ENCODE results near the gene CDK6. TPM values are rescaled to one million over a fixed set of nuclear protein-coding genes. Genes with fewer than 3 reads are reported as not detected.

The CDK6 gene
- total and polyA plus RNA-seq, 4 donors = 1.6 to 66.4 (median 12.1) TPM

DNA sequence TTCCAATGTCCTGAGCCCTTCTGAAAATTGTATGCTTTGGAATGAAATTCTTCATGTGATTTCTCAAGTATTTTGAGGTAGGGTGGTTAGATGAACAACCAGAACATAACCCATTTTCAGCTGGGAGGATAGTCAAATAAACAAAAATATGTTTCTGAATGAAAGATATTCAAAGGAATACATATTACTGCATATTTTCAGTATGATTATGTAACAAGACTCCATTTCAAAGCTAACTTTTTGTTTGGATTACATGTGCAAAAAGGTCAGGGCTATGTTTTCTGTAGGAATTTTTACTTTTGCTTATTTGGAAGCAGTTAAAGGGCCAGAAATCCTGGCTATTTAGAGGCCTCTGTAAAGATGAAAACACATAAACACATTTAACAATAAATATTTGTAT, 27.7 kb downstream of the CDK6 start:
- H3K4me3 ChIP-seq = no peak overlapping the region
- no peaks in the 10 kb centered on the region for H3K36me3 ChIP-seq (ENCODE audit: control insufficient read depth in 4 of 4, insufficient read depth in 4 of 4, low read length in 4 of 4)
- ATAC-seq (ENCODE audit: insufficient read depth, low FRiP score) (no peak), DNase-seq (peak in 1 of 3 donors; percentile 46)
- H3K9me3 ChIP-seq (ENCODE audit: control insufficient read depth in 4 of 4, insufficient read depth in 3 of 4, low read length in 3 of 4) = no peaks in the 10 kb centered on the region
- TF ChIP-seq, protein P1, sequence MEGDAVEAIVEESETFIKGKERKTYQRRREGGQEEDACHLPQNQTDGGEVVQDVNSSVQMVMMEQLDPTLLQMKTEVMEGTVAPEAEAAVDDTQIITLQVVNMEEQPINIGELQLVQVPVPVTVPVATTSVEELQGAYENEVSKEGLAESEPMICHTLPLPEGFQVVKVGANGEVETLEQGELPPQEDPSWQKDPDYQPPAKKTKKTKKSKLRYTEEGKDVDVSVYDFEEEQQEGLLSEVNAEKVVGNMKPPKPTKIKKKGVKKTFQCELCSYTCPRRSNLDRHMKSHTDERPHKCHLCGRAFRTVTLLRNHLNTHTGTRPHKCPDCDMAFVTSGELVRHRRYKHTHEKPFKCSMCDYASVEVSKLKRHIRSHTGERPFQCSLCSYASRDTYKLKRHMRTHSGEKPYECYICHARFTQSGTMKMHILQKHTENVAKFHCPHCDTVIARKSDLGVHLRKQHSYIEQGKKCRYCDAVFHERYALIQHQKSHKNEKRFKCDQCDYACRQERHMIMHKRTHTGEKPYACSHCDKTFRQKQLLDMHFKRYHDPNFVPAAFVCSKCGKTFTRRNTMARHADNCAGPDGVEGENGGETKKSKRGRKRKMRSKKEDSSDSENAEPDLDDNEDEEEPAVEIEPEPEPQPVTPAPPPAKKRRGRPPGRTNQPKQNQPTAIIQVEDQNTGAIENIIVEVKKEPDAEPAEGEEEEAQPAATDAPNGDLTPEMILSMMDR (IDR thresholded peaks at IDR 0.05; ENCODE audit: control extremely low read depth, extremely low read depth) = no peak
- no peak overlapping the region for H3K9ac ChIP-seq (ENCODE audit: insufficient read depth in 1 of 2, low read length in 2 of 2)
- peaks cover 0 to 31% (median 6%) of the 10 kb centered on the region in 5 donors for H3K4me1 ChIP-seq (ENCODE audit: control insufficient read depth in 5 of 5, insufficient read depth in 5 of 5, low read length in 5 of 5)
- H3K27me3 ChIP-seq (ENCODE audit: control insufficient read depth in 3 of 3, insufficient read depth in 3 of 3, low read length in 2 of 3) = no peaks in the 10 kb centered on the region
- no peak overlapping the region for H3K27ac ChIP-seq (ENCODE audit: low read depth in 1 of 2, low read length in 1 of 2)

DNA sequence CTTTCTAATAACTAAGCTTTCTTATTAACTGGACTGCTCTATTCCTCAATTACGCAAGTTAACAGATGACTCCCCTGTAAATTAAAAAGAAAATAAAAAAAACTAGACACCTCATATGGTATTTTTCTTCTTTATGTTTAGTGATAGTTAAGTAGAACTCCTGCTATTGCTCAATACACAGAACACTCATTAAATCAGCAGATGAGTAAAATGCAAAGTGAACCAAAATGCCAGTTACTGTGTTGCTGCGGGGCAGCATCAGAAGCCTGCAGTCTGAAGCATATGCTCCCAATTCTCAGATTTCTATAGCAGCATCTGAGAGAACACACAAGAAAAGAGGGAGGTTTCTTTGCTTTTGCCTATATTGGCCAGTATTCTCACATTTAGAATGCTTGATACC, 28.4 kb downstream of the CDK6 start:
- 84 to 89% methylated on average over 2 of the region's 2 CpGs for WGBS, 2 donors
- ATAC-seq (ENCODE audit: insufficient read depth, low FRiP score) = no peak
- no peak for DNase-seq

DNA sequence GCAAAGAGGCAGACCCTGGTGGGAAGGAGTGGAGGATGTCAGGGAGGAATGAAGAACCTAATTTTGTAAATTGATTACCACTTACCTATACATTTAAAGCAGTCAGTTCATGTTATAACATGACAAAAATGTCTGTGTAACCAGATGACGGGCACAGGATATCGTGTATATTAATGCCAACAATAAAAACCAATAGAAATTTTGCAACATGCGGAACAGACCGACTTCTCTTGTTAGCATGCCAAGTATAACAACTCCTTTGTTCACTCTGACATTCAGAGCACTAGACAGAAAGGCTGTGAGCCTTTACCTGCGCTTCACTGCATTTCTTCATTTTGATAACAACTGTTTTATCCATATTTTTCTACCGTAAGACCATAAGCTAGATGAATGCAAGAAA, 29.9 kb downstream of the CDK6 start:
- H3K4me1 ChIP-seq (ENCODE audit: control insufficient read depth in 5 of 5, insufficient read depth in 5 of 5, low read length in 5 of 5) = peaks cover 2 to 28% (median 6%) of the 10 kb centered on the region in 5 donors
- H3K36me3 ChIP-seq (ENCODE audit: control insufficient read depth in 4 of 4, insufficient read depth in 4 of 4, low read length in 4 of 4) = no peaks in the 10 kb centered on the region
- no peak for DNase-seq
- no peaks in the 10 kb centered on the region for H3K27me3 ChIP-seq (ENCODE audit: control insufficient read depth in 3 of 3, insufficient read depth in 3 of 3, low read length in 2 of 3)
- TF ChIP-seq, protein P1 (IDR thresholded peaks at IDR 0.05; ENCODE audit: control extremely low read depth, extremely low read depth) = no peak
- no peaks in the 10 kb centered on the region for H3K9me3 ChIP-seq (ENCODE audit: control insufficient read depth in 4 of 4, insufficient read depth in 3 of 4, low read length in 3 of 4)
- H3K27ac ChIP-seq (ENCODE audit: low read depth in 1 of 2, low read length in 1 of 2) = no peak overlapping the region
- H3K4me3 ChIP-seq = no peak overlapping the region
- 77 to 81% methylated on average over 6 of the region's 6 CpGs for WGBS, 2 donors
- H3K9ac ChIP-seq (ENCODE audit: insufficient read depth in 1 of 2, low read length in 2 of 2) = no peak overlapping the region
- no peak for ATAC-seq (ENCODE audit: insufficient read depth, low FRiP score)

More for the DNA sequence above, 28.4 kb downstream of the CDK6 start:
- no peak overlapping the region for H3K27ac ChIP-seq (ENCODE audit: low read depth in 1 of 2, low read length in 1 of 2)
- TF ChIP-seq, protein P1 (IDR thresholded peaks at IDR 0.05; ENCODE audit: control extremely low read depth, extremely low read depth) = no peak
- no peaks in the 10 kb centered on the region for H3K27me3 ChIP-seq (ENCODE audit: control insufficient read depth in 3 of 3, insufficient read depth in 3 of 3, low read length in 2 of 3)
- H3K9ac ChIP-seq (ENCODE audit: insufficient read depth in 1 of 2, low read length in 2 of 2) = no peak overlapping the region
- no peaks in the 10 kb centered on the region for H3K36me3 ChIP-seq (ENCODE audit: control insufficient read depth in 4 of 4, insufficient read depth in 4 of 4, low read length in 4 of 4)
- H3K4me3 ChIP-seq = no peak overlapping the region
- H3K9me3 ChIP-seq (ENCODE audit: control insufficient read depth in 4 of 4, insufficient read depth in 3 of 4, low read length in 3 of 4) = no peaks in the 10 kb centered on the region
- H3K4me1 ChIP-seq (ENCODE audit: control insufficient read depth in 5 of 5, insufficient read depth in 5 of 5, low read length in 5 of 5) = peaks cover 2 to 25% (median 6%) of the 10 kb centered on the region in 5 donors

DNA sequence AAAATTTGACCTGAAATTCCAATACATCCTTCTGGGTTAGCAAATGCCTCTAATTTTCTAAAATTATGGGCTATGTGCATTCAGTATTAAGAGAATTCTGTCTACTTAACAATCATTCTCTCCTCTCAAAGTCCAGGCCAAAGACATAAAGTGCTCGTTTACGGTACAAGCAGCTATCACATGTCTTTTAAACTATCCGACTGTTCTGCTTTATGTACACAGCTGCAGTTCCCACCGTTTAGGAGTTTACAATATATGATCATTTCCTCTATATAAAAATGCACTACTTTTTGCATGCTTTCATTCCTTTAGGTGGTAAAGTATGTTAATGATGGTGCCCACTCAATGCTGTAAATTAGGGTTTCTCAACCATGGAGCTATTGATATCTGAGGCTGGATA, 34.0 kb downstream of the CDK6 start:
- 64 to 69% methylated on average over 4 of the region's 4 CpGs for WGBS, 2 donors
- H3K9ac ChIP-seq (ENCODE audit: insufficient read depth in 1 of 2, low read length in 2 of 2) = no peak overlapping the region
- no peak for ATAC-seq (ENCODE audit: insufficient read depth, low FRiP score)
- no peaks in the 10 kb centered on the region for H3K27me3 ChIP-seq (ENCODE audit: control insufficient read depth in 3 of 3, insufficient read depth in 3 of 3, low read length in 2 of 3)
- no peak for DNase-seq
- no peak overlapping the region for H3K27ac ChIP-seq (ENCODE audit: low read depth in 1 of 2, low read length in 1 of 2)
- H3K4me1 ChIP-seq (ENCODE audit: control insufficient read depth in 5 of 5, insufficient read depth in 5 of 5, low read length in 5 of 5) = peaks cover 4 to 28% (median 17%) of the 10 kb centered on the region in 5 donors
- H3K4me3 ChIP-seq = no peak overlapping the region
- H3K36me3 ChIP-seq (ENCODE audit: control insufficient read depth in 4 of 4, insufficient read depth in 4 of 4, low read length in 4 of 4) = no peaks in the 10 kb centered on the region
- H3K9me3 ChIP-seq (ENCODE audit: control insufficient read depth in 4 of 4, insufficient read depth in 3 of 4, low read length in 3 of 4) = no peaks in the 10 kb centered on the region
- TF ChIP-seq, protein P1 (IDR thresholded peaks at IDR 0.05; ENCODE audit: control extremely low read depth, extremely low read depth) = no peak

All from lung (tissue), 12 donors.